Gastrocnemius medialis (tissue), 4 donors: ENCODE data around the gene MAPK12.
"Not testable (repeated sequence)": the region's sequence is repeated elsewhere in the genome, so short reads cannot be mapped to it uniquely, and the experiment has no call there.

Experiments
- CTCF ChIP-seq, 5 experiments: fragments of 450-650 bp in 3 of 5; fragments of 200-600 bp in 2 of 5; sonication (generic) in 2 of 5; IDR thresholded peaks in 4 of 5; conservative IDR thresholded peaks in 1 of 5; 1 replicate in 4 of 5; 2 replicates in 1 of 5; pipeline ENCODE4 v1.5.1; 2016 to 2019; ENCODE audit warnings: antibody characterized with exemption in 5 of 5, mild to moderate bottlenecking in 3 of 5, moderate library complexity in 3 of 5
- POLR2A ChIP-seq, 2 donors: fragments of 450-650 bp; IDR thresholded peaks; one replicate each; pipeline ENCODE4 v1.6.1; 2017; ENCODE audit warnings: antibody characterized with exemption in 2 of 2, mild to moderate bottlenecking in 2 of 2, moderate library complexity in 2 of 2

DNA sequence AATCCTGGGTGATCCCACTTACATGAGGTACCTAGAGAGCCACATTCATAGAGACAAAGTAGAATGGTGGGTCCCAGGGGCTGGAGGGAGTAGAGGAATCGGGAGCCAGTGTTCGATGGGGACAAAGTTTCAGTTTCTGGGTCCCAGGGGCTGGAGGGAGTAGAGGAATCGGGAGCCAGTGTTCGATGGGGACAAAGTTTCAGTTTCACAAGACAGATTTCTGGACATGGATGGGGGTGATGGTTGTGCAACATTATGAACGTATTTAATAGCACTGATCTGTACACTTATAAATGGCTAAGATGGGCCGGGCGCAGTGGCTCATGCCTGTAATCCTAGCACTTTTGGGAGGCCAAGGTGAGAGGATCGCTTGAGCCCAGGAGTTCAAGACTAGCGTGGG is 56.5 kb downstream of the MAPK12 start:
- TF ChIP-seq POLR2A (IDR thresholded peaks at IDR 0.05); CTCF (IDR thresholded peaks at IDR 0.05 in 4 of 5, conservative IDR thresholded peaks at IDR 0.05 in 1 of 5): not testable (repeated sequence)
